H9 (cell line): ENCODE results near the gene BABAM1. TPM values are rescaled to one million over a fixed set of nuclear protein-coding genes. Genes with fewer than 3 reads are reported as not detected.

ENCODE experiments used
- DNase-seq: peaks from one replicate; pipeline ENCODE4 v3.0.0-alpha.2; 2017
- H2AFZ ChIP-seq: one replicate; pipeline ENCODE4 v1.6.1; 2013; ENCODE audit warnings: mild to moderate bottlenecking, low read length, control low read depth, moderate library complexity
- H2AK5ac ChIP-seq: 2 replicates; pipeline ENCODE4 v1.6.1; 2013; ENCODE audit warnings: low read length, control low read depth, mixed read lengths; ENCODE audit not compliant: insufficient read length
- H2BK120ac ChIP-seq: one replicate; pipeline ENCODE4 v1.6.1; 2013; ENCODE audit warnings: low read depth, mild to moderate bottlenecking, low read length, control low read depth, inconsistent platforms; ENCODE audit not compliant: poor library complexity, severe bottlenecking
- H2BK12ac ChIP-seq: 2 replicates; pipeline ENCODE4 v1.6.1; 2013; ENCODE audit warnings: low read length, control low read depth, mixed read lengths, low read depth; ENCODE audit not compliant: insufficient read length
- H2BK15ac ChIP-seq: 2 replicates; pipeline ENCODE4 v1.6.1; 2013; ENCODE audit warnings: low read depth, low read length, control low read depth
- H2BK20ac ChIP-seq: one replicate; pipeline ENCODE4 v1.6.1; 2013; ENCODE audit warnings: low read depth, mild to moderate bottlenecking, low read length, control low read depth, inconsistent platforms; ENCODE audit not compliant: poor library complexity, severe bottlenecking
- H2BK5ac ChIP-seq: 2 replicates; pipeline ENCODE4 v1.6.1; 2013; ENCODE audit warnings: low read length, control low read depth, mixed read lengths; ENCODE audit not compliant: insufficient read length
- H3K14ac ChIP-seq: 2 replicates; pipeline ENCODE4 v1.6.1; 2013; ENCODE audit warnings: low read length, control low read depth; ENCODE audit not compliant: insufficient read depth
- H3K18ac ChIP-seq: 2 replicates; pipeline ENCODE4 v1.6.1; 2013; ENCODE audit warnings: low read depth, mild to moderate bottlenecking, mixed read lengths, low read length, control low read depth; ENCODE audit not compliant: insufficient read length
- H3K23ac ChIP-seq: 2 replicates; pipeline ENCODE4 v1.6.1; 2013; ENCODE audit warnings: low read length, control low read depth, mixed read lengths, low read depth; ENCODE audit not compliant: insufficient read length
- H3K23me2 ChIP-seq: 2 replicates; pipeline ENCODE4 v1.6.1; 2013; ENCODE audit warnings: low read depth, mild to moderate bottlenecking, mixed read lengths, low read length, control low read depth; ENCODE audit not compliant: insufficient read length, poor library complexity, severe bottlenecking
- H3K27ac ChIP-seq: 2 replicates; pipeline ENCODE4 v1.5.1; 2013; ENCODE audit warnings: low read length, control low read depth, mixed read lengths, low read depth; ENCODE audit not compliant: insufficient read length
- H3K27me3 ChIP-seq: 2 replicates; pipeline ENCODE4 v1.6.1; 2013; ENCODE audit warnings: low read length, control low read depth, inconsistent platforms; ENCODE audit not compliant: insufficient read depth
- H3K4ac ChIP-seq: 2 replicates; pipeline ENCODE4 v1.6.1; 2013; ENCODE audit warnings: low read depth, mild to moderate bottlenecking, control low read depth, inconsistent platforms, low read length, moderate library complexity
- H3K4me1 ChIP-seq: 2 replicates; pipeline ENCODE4 v1.6.1; 2013; ENCODE audit warnings: low read length, control low read depth, inconsistent platforms; ENCODE audit not compliant: insufficient read depth
- H3K4me2 ChIP-seq: 2 replicates; pipeline ENCODE4 v1.6.1; 2013; ENCODE audit warnings: low read length, control low read depth, mixed read lengths; ENCODE audit not compliant: insufficient read length, insufficient read depth
- H3K56ac ChIP-seq: 2 replicates; pipeline ENCODE4 v1.6.1; 2013; ENCODE audit warnings: low read depth, mild to moderate bottlenecking, mixed read lengths, low read length, control low read depth; ENCODE audit not compliant: insufficient read length
- H3K79me1 ChIP-seq: 2 replicates; pipeline ENCODE4 v1.6.1; 2013; ENCODE audit warnings: low read depth, mild to moderate bottlenecking, moderate library complexity, low read length, control low read depth, inconsistent platforms; ENCODE audit not compliant: insufficient read depth, poor library complexity, severe bottlenecking
- H3K79me2 ChIP-seq: 2 replicates; pipeline ENCODE4 v1.6.1; 2013; ENCODE audit warnings: low read length, control low read depth, inconsistent platforms; ENCODE audit not compliant: insufficient read depth
- H3K9ac ChIP-seq: 2 replicates; pipeline ENCODE4 v1.6.1; 2013; ENCODE audit warnings: low read length, control low read depth, mixed read lengths; ENCODE audit not compliant: insufficient read length; ENCODE audit errors: extremely low read depth
- H3K9me3 ChIP-seq: one replicate; pipeline ENCODE4 v1.6.1; 2013; ENCODE audit warnings: low read depth, low read length, inconsistent platforms; ENCODE audit not compliant: control insufficient read depth
- H3T11ph ChIP-seq: one replicate; pipeline ENCODE4 v1.6.1; 2013; ENCODE audit warnings: mild to moderate bottlenecking, low read length, control low read depth, inconsistent platforms
- H4K20me1 ChIP-seq: one replicate; pipeline ENCODE4 v1.6.1; 2013; ENCODE audit not compliant: control insufficient read depth, insufficient read length, insufficient read depth
- H4K5ac ChIP-seq: 2 replicates; pipeline ENCODE4 v1.6.1; 2013; ENCODE audit warnings: low read depth, mild to moderate bottlenecking, mixed read lengths, low read length, control low read depth; ENCODE audit not compliant: insufficient read length
- H4K8ac ChIP-seq: replicated peaks from 2 replicates; pipeline ENCODE4 v1.6.1; 2013; ENCODE audit warnings: low read length, control low read depth, mixed read lengths, low read depth; ENCODE audit not compliant: insufficient read length
- H4K91ac ChIP-seq: 2 replicates; pipeline ENCODE4 v1.6.1; 2013; ENCODE audit warnings: low read depth, mild to moderate bottlenecking, moderate library complexity, mixed read lengths, low read length, control low read depth; ENCODE audit not compliant: insufficient read length
- H3K27ac Mint-ChIP-seq, 3 experiments: 2 replicates in 2 of 3; 3 replicates in 1 of 3; pipeline ENCODE4 v1.8.0; 2020 to 2021; ENCODE audit warnings: mixed read lengths in 3 of 3, mild to moderate bottlenecking in 1 of 3, moderate library complexity in 1 of 3
- H3K27me3 Mint-ChIP-seq: 2 replicates; pipeline ENCODE4 v1.8.0; 2021; ENCODE audit warnings: low read depth, mild to moderate bottlenecking, moderate library complexity, mixed read lengths
- H3K36me3 Mint-ChIP-seq, 3 experiments: 2 replicates in 2 of 3; 3 replicates in 1 of 3; pipeline ENCODE4 v1.8.0; 2020 to 2021; ENCODE audit warnings: low read depth in 3 of 3, mixed read lengths in 3 of 3; ENCODE audit not compliant: insufficient read depth in 1 of 3
- H3K4me1 Mint-ChIP-seq, 2 experiments: 2 replicates each; pipeline ENCODE4 v1.8.0; 2020; ENCODE audit warnings: mixed read lengths in 2 of 2
- H3K4me3 Mint-ChIP-seq, 2 experiments: 2 replicates in 1 of 2; 3 replicates in 1 of 2; pipeline ENCODE4 v1.8.0; 2020 to 2021; ENCODE audit warnings: mild to moderate bottlenecking in 2 of 2, mixed read lengths in 2 of 2, moderate library complexity in 1 of 2
- H3K9me3 Mint-ChIP-seq, 2 experiments: 2 replicates in 1 of 2; 3 replicates in 1 of 2; pipeline ENCODE4 v1.8.0; 2020; ENCODE audit warnings: mild to moderate bottlenecking in 2 of 2, mixed read lengths in 2 of 2, moderate library complexity in 1 of 2
- CTCF ChIP-seq: fragments of 200-600 bp; sonication (generic); conservative IDR thresholded peaks from 3 replicates; pipeline ENCODE4 v1.8.0; 2021; ENCODE audit warnings: antibody characterized with exemption, mild to moderate bottlenecking
- WGBS: extraction: QIAGEN DNeasy Blood & Tissue Kit; methylation state at CpG from one replicate; pipeline ENCODE4 v1.1.7; 2013; ENCODE audit warnings: missing lambda C conversion rate, low lambda C conversion rate, mixed read lengths; ENCODE audit not compliant: insufficient read length; ENCODE audit errors: extremely low coverage; 5-methylcytosine and 5-hydroxymethylcytosine counted together
- total RNA-seq: library from RNA; stranded (reverse); gene quantifications from 2 replicates; pipeline ENCODE4 v1.2.1, GENCODE V29; 2021

The BABAM1 gene
- total RNA-seq, 1 experiment from 2014 or later, result 130 TPM

- no peak overlapping the region for H3T11ph ChIP-seq
- Mint-ChIP-seq H3K36me3 (peaks cover 0 to 21% (median 18%) of the 10 kb centered on the region in 3 experiments; a peak in 6 of 7 replicates), H3K9me3 (peaks cover 0 to 3% of the 10 kb centered on the region in 2 experiments; a peak in 1 of 5 replicates), H3K4me3 (peak overlapping the region; percentile 91 to 95), H3K27me3 (peaks cover 2% of the 10 kb centered on the region; the same call in 1 of the 2 replicates), H3K27ac (peak overlapping the region in 2 of 3 experiments; percentile 82 to 93; a peak in 3 of 7 replicates), H3K4me1 (peaks cover 44 to 54% of the 10 kb centered on the region in 2 experiments)
- no peak overlapping the region for H4K5ac ChIP-seq
- no peak overlapping the region for H4K8ac ChIP-seq
- no peak for TF ChIP-seq CTCF
- H3K79me1 ChIP-seq, result peaks cover 3% of the 10 kb centered on the region
- H2BK12ac ChIP-seq, result no peak overlapping the region
- H3K9ac ChIP-seq, result no peak overlapping the region
- no peak for DNase-seq
- no peak overlapping the region for H2BK120ac ChIP-seq
- peaks cover 17% of the 10 kb centered on the region for H3K23me2 ChIP-seq
- no peak overlapping the region for H3K27ac ChIP-seq
- peak overlapping the region; percentile 63 for H3K4me2 ChIP-seq
- no peak overlapping the region for H2BK20ac ChIP-seq
- H3K79me2 ChIP-seq, result peaks cover 26% of the 10 kb centered on the region; the same call in 1 of the 2 replicates
- no CpG with 5 or more reads among the region's 100 CpGs for WGBS
- no peaks in the 10 kb centered on the region for H4K20me1 ChIP-seq
- H2AFZ ChIP-seq, result no peak overlapping the region
- no peak overlapping the region for H2AK5ac ChIP-seq
- H2BK15ac ChIP-seq, result no peak overlapping the region
- no peak overlapping the region for H3K56ac ChIP-seq
- H4K91ac ChIP-seq, result no peak overlapping the region
- H3K9me3 ChIP-seq, result no peaks in the 10 kb centered on the region
- H2BK5ac ChIP-seq, result no peak overlapping the region
- no peaks in the 10 kb centered on the region for H3K27me3 ChIP-seq
- peak overlapping the region; percentile 44; the same call in 1 of the 2 replicates for H3K14ac ChIP-seq
- no peak overlapping the region for H3K23ac ChIP-seq
- H3K4ac ChIP-seq, result no peak overlapping the region
- H3K4me1 ChIP-seq, result peaks cover 4% of the 10 kb centered on the region; the same call in 1 of the 2 replicates
- no peak overlapping the region for H3K18ac ChIP-seq
These were observed 22.4 kb upstream of the BABAM1 start for GRCh38 chr19:17244618-17245534.
